HG02885 (cell line): ENCODE measurements around the gene MUSK.

Experiments
- ATAC-seq: cut with Tn5 transposase; IDR thresholded peaks from one replicate; pipeline ENCODE4 v1.9.1; 2021; ENCODE audit warnings: mild to moderate bottlenecking; ENCODE audit not compliant: unreplicated experiment, poor library complexity

Gene MUSK

GRCh38 chr9:110844121-110844520 is 175.5 kb downstream of the MUSK start:
- no peak for ATAC-seq

- ATAC-seq, result no peak
Observed at GRCh38 chr9:110846215-110846614, 177.6 kb downstream of the MUSK start.

GRCh38 chr9:110847671-110848070 is 179.1 kb downstream of the MUSK start:
- ATAC-seq, result no peak

- no peak for ATAC-seq
Observed at GRCh38 chr9:110850401-110851135, 182.0 kb downstream of the MUSK start.
